H1 (cell line): Measurements from ENCODE around the gene METAP1D.

Source experiments
- CHD1 ChIP-seq: IDR thresholded peaks from 2 replicates; pipeline ENCODE4 v1.6.1; 2012; ENCODE audit warnings: low read depth, low read length, improper control_type of control experiment
- EZH2 ChIP-seq: fragments of 200-600 bp; sonication (generic); IDR thresholded peaks from 2 replicates; pipeline ENCODE4 v1.7.1; 2012; ENCODE audit warnings: low read depth, mild to moderate bottlenecking, moderate library complexity, low read length, inconsistent platforms; ENCODE audit not compliant: severe bottlenecking
- KDM1A ChIP-seq: fragments of 200-600, 300-600 bp; sonication (generic); IDR thresholded peaks from 2 replicates; pipeline ENCODE4 v1.7.1; 2016; ENCODE audit warnings: mild to moderate bottlenecking, low read length, borderline replicate concordance
- NRF1 ChIP-seq: IDR thresholded peaks from 2 replicates; pipeline ENCODE4 v1.6.1; 2011; ENCODE audit warnings: mild to moderate bottlenecking, low read depth, low read length, improper control_type of control experiment
- POLR2A ChIP-seq, 2 experiments: IDR thresholded peaks; 1 replicate in 1 of 2; 2 replicates in 1 of 2; pipeline ENCODE4 v1.6.1; 2011; ENCODE audit warnings: low read depth in 2 of 2, low read length in 2 of 2, mild to moderate bottlenecking in 2 of 2; ENCODE audit errors: control extremely low read depth in 1 of 2
- POLR2AphosphoS5 ChIP-seq: IDR thresholded peaks from 2 replicates; pipeline ENCODE4 v1.6.1; 2011; ENCODE audit warnings: low read depth, low read length
- RAD21 ChIP-seq, 2 experiments: IDR thresholded peaks in 1 of 2; conservative IDR thresholded peaks in 1 of 2; 2 replicates each; pipeline ENCODE4 v1.6.1; 2011; ENCODE audit warnings: low read depth in 2 of 2, low read length in 2 of 2, improper control_type of control experiment in 1 of 2, inconsistent platforms in 1 of 2, mild to moderate bottlenecking in 1 of 2, moderate library complexity in 1 of 2
- TBP ChIP-seq: IDR thresholded peaks from 2 replicates; pipeline ENCODE4 v1.6.1; 2011; ENCODE audit warnings: low read depth, low read length, improper control_type of control experiment
- YY1 ChIP-seq: IDR thresholded peaks from 2 replicates; pipeline ENCODE4 v1.6.1; 2011; ENCODE audit warnings: low read depth, mild to moderate bottlenecking, low read length
- TF ChIP-seq, protein P1 (sequence below), 3 experiments: IDR thresholded peaks; 1 replicate in 2 of 3; 2 replicates in 1 of 3; pipeline versions ENCODE4 v1.5.1 to v1.6.1; 2011; ENCODE audit warnings: low read length in 3 of 3, mild to moderate bottlenecking in 3 of 3, inconsistent platforms in 2 of 3, low read depth in 1 of 3, moderate library complexity in 1 of 3; ENCODE audit not compliant: insufficient read depth in 1 of 3; ENCODE audit errors: control extremely low read depth in 1 of 3

DNA sequence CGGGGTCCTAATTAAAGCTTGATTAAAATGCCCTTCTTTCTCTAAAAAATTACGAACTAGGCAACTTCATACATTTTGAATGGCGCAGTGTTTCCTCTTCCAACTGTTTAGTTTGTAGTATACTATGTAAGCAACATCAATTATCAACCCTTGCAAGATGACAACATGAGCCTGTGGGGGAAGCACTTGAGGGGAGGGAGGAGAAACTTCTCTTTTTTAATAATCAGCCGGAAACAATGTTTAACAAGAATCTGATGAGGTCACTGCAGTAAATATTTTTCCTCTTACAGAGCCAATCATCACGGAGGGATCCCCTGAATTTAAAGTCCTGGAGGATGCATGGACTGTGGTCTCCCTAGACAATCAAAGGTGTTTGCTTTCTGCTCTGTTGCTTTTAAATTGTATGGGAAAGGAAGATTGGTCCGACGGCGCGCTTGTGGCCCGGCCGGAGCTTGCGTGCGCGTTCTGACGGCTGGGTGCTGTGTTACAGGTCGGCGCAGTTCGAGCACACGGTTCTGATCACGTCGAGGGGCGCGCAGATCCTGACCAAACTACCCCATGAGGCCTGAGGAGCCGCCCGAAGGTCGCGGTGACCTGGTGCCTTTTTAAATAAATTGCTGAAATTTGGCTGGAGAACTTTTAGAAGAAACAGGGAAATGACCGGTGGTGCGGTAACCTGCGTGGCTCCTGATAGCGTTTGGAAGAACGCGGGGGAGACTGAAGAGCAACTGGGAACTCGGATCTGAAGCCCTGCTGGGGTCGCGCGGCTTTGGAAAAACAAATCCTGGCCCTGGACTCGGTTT, 80.3 kb downstream of the METAP1D start:
- TF ChIP-seq POLR2AphosphoS5 (no peak), EZH2 (peak; percentile 80), CHD1 (no peak), POLR2A (IDR thresholded peaks at IDR 0.05; ENCODE audit: control extremely low read depth in 1 of 2, low read depth in 2 of 2, low read length in 2 of 2) (no peak), KDM1A (no peak), RAD21 (IDR thresholded peaks at IDR 0.05 in 1 of 2, conservative IDR thresholded peaks at IDR 0.05 in 1 of 2; ENCODE audit: low read depth in 2 of 2, low read length in 2 of 2) (no peak), NRF1 (no peak), YY1 (no peak), TBP (no peak)
- TF ChIP-seq, protein P1, sequence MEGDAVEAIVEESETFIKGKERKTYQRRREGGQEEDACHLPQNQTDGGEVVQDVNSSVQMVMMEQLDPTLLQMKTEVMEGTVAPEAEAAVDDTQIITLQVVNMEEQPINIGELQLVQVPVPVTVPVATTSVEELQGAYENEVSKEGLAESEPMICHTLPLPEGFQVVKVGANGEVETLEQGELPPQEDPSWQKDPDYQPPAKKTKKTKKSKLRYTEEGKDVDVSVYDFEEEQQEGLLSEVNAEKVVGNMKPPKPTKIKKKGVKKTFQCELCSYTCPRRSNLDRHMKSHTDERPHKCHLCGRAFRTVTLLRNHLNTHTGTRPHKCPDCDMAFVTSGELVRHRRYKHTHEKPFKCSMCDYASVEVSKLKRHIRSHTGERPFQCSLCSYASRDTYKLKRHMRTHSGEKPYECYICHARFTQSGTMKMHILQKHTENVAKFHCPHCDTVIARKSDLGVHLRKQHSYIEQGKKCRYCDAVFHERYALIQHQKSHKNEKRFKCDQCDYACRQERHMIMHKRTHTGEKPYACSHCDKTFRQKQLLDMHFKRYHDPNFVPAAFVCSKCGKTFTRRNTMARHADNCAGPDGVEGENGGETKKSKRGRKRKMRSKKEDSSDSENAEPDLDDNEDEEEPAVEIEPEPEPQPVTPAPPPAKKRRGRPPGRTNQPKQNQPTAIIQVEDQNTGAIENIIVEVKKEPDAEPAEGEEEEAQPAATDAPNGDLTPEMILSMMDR (IDR thresholded peaks at IDR 0.05; ENCODE audit: control extremely low read depth in 1 of 3, insufficient read depth in 1 of 3, low read depth in 1 of 3, low read length in 3 of 3), result no peak
